H1 (cell line): ENCODE data around the gene MPRIP. TPM values are rescaled to one million over a fixed set of nuclear protein-coding genes. Genes with fewer than 3 reads are reported as not detected.

Source experiments
- CTCF ChIA-PET: fragments of 300-600 bp; sonication (Branson Sonifier 250); formaldehyde crosslinking; loops from one replicate; lab custom pipeline; 2021; ENCODE audit not compliant: partially characterized antibody; lab: Charles Lee
- POLR2A ChIA-PET: fragments of 300-600 bp; sonication (Branson Sonifier 250); formaldehyde crosslinking; loops from one replicate; lab custom pipeline; 2021; ENCODE audit warnings: inconsistent platforms; ENCODE audit not compliant: partially characterized antibody; lab: Charles Lee
- DNase-seq, 2 experiments: peaks; one replicate each; pipeline versions ENCODE4 v3.0.0 to v3.0.0-alpha.2; 2010 to 2022; ENCODE audit warnings: low spot score in 2 of 2, low read depth in 1 of 2, mixed read lengths in 1 of 2
- FAIRE-seq: peaks from 2 replicates; lab custom pipeline; 2011; peaks lifted over from hg19 to GRCh38; lab: Jason Lieb, UNC
- H2AFZ ChIP-seq: 2 replicates; pipeline ENCODE4 v1.8.1; 2012; ENCODE audit warnings: low read length, inconsistent platforms
- H2AK5ac ChIP-seq: 2 replicates; pipeline ENCODE4 v1.6.1; 2013; ENCODE audit warnings: low read depth, low read length
- H2BK120ac ChIP-seq: replicated peaks from 2 replicates; pipeline ENCODE3; 2013; ENCODE audit warnings: low read depth, low read length, inconsistent platforms
- H2BK12ac ChIP-seq: 2 replicates; pipeline ENCODE4 v1.6.1; 2013; ENCODE audit warnings: low read depth, low read length
- H2BK15ac ChIP-seq: 2 replicates; pipeline ENCODE4 v1.6.1; 2013; ENCODE audit warnings: low read length
- H2BK20ac ChIP-seq: 2 replicates; pipeline ENCODE4 v1.6.1; 2013; ENCODE audit warnings: low read length
- H2BK5ac ChIP-seq: 2 replicates; pipeline ENCODE4 v1.6.1; 2013; ENCODE audit warnings: low read depth, low read length
- H3K14ac ChIP-seq: 2 replicates; pipeline ENCODE4 v1.6.1; 2013; ENCODE audit warnings: inconsistent platforms; ENCODE audit not compliant: insufficient read length
- H3K18ac ChIP-seq: 2 replicates; pipeline ENCODE4 v1.6.1; 2013; ENCODE audit warnings: low read length; ENCODE audit errors: extremely low read depth
- H3K23ac ChIP-seq: 2 replicates; pipeline ENCODE4 v1.6.1; 2013; ENCODE audit warnings: inconsistent platforms; ENCODE audit not compliant: insufficient read length
- H3K23me2 ChIP-seq: 2 replicates; pipeline ENCODE4 v1.6.1; 2013; ENCODE audit warnings: low read depth, low read length
- H3K27ac ChIP-seq: 2 replicates; pipeline ENCODE4 v1.6.1; 2011; ENCODE audit warnings: low read depth, low read length, inconsistent platforms
- H3K27me3 ChIP-seq, 4 experiments: replicated peaks in 1 of 4; 1 replicate in 1 of 4; 2 replicates in 3 of 4; pipeline versions ENCODE4 v1.6.1 to v1.8.1; 2011 to 2013; ENCODE audit warnings: low read length in 3 of 4, mild to moderate bottlenecking in 3 of 4, inconsistent platforms in 2 of 4, mixed read lengths in 2 of 4, moderate library complexity in 1 of 4; ENCODE audit not compliant: control insufficient read depth in 3 of 4, insufficient read depth in 3 of 4; ENCODE audit errors: extremely low read depth in 1 of 4
- H3K36me3 ChIP-seq, 4 experiments: 2 replicates each; pipeline versions ENCODE4 v1.6.1 to v1.8.1; 2011 to 2013; ENCODE audit warnings: mild to moderate bottlenecking in 4 of 4, low read length in 3 of 4, moderate library complexity in 2 of 4, control low read depth in 1 of 4, inconsistent platforms in 1 of 4; ENCODE audit not compliant: insufficient read depth in 4 of 4, control insufficient read depth in 2 of 4
- H3K4ac ChIP-seq: replicated peaks from 2 replicates; pipeline ENCODE3; 2013; ENCODE audit warnings: low read length, low read depth, mixed read lengths, inconsistent platforms; ENCODE audit not compliant: insufficient read length
- H3K4me1 ChIP-seq, 4 experiments: replicated peaks in 1 of 4; 1 replicate in 1 of 4; 2 replicates in 3 of 4; pipeline versions ENCODE4 v1.6.1 to v1.8.1; 2011 to 2013; ENCODE audit warnings: low read length in 3 of 4, inconsistent platforms in 2 of 4, mixed read lengths in 1 of 4; ENCODE audit not compliant: insufficient read depth in 4 of 4, control insufficient read depth in 3 of 4
- H3K4me2 ChIP-seq, 2 experiments: 2 replicates each; pipeline versions ENCODE4 v1.6.1 to v1.8.1; 2011 to 2013; ENCODE audit warnings: low read depth in 2 of 2, low read length in 2 of 2, control low read depth in 1 of 2, inconsistent platforms in 1 of 2, mild to moderate bottlenecking in 1 of 2; ENCODE audit not compliant: insufficient read depth in 1 of 2
- H3K4me3 ChIP-seq, 4 experiments: fragments of 200-600, 300-600 bp in 1 of 4; sonication (generic), shearing (Covaris generic), sonication (Bioruptor Twin) in 1 of 4; 2 replicates each; pipeline versions ENCODE4 v1.5.1 to v1.8.1; 2011 to 2016; ENCODE audit warnings: low read length in 4 of 4, low read depth in 3 of 4, control low read depth in 2 of 4, inconsistent platforms in 2 of 4, mild to moderate bottlenecking in 2 of 4, mixed read lengths in 1 of 4, moderate library complexity in 1 of 4; ENCODE audit not compliant: insufficient read depth in 2 of 4; ENCODE audit errors: extremely low read depth in 1 of 4
- H3K56ac ChIP-seq: replicated peaks from 2 replicates; pipeline ENCODE3; 2013; ENCODE audit warnings: low read depth, mild to moderate bottlenecking, mixed read lengths, low read length, inconsistent platforms; ENCODE audit not compliant: insufficient read length
- H3K79me1 ChIP-seq: 2 replicates; pipeline ENCODE4 v1.6.1; 2013; ENCODE audit warnings: low read depth, low read length, control low read depth
- H3K79me2 ChIP-seq, 2 experiments: 2 replicates each; pipeline versions ENCODE4 v1.6.1 to v1.8.1; 2012 to 2013; ENCODE audit warnings: low read length in 2 of 2, mild to moderate bottlenecking in 2 of 2, inconsistent platforms in 1 of 2; ENCODE audit not compliant: insufficient read depth in 2 of 2, control insufficient read depth in 1 of 2
- H3K9ac ChIP-seq, 4 experiments: replicated peaks in 1 of 4; 1 replicate in 1 of 4; 2 replicates in 3 of 4; pipeline versions ENCODE4 v1.6.1 to v1.8.1; 2011 to 2013; ENCODE audit warnings: low read depth in 3 of 4, low read length in 3 of 4, control low read depth in 2 of 4, mild to moderate bottlenecking in 2 of 4, moderate library complexity in 2 of 4, inconsistent platforms in 1 of 4; ENCODE audit errors: extremely low read depth in 1 of 4
- H3K9me3 ChIP-seq, 2 experiments: 2 replicates each; pipeline versions ENCODE4 v1.6.1 to v1.8.1; 2012 to 2013; ENCODE audit warnings: mild to moderate bottlenecking in 2 of 2, moderate library complexity in 2 of 2, control low read depth in 1 of 2, inconsistent platforms in 1 of 2, low read depth in 1 of 2, low read length in 1 of 2, mixed read lengths in 1 of 2; ENCODE audit not compliant: insufficient read depth in 2 of 2
- H4K20me1 ChIP-seq, 2 experiments: replicated peaks in 1 of 2; 2 replicates each; pipeline versions ENCODE3 to v1.8.1; 2011 to 2013; ENCODE audit warnings: inconsistent platforms in 2 of 2, low read length in 2 of 2, mild to moderate bottlenecking in 1 of 2; ENCODE audit not compliant: insufficient read depth in 2 of 2, control insufficient read depth in 1 of 2
- H4K5ac ChIP-seq: 2 replicates; pipeline ENCODE4 v1.6.1; 2013; ENCODE audit warnings: low read length, low read depth, mixed read lengths, inconsistent platforms; ENCODE audit not compliant: insufficient read length
- H4K8ac ChIP-seq: 2 replicates; pipeline ENCODE4 v1.8.0; 2013; ENCODE audit warnings: mild to moderate bottlenecking, moderate library complexity, low read length, inconsistent platforms; ENCODE audit not compliant: insufficient read depth; ENCODE audit errors: extremely low read depth
- H4K91ac ChIP-seq: replicated peaks from 2 replicates; pipeline ENCODE3; 2013; ENCODE audit warnings: low read length, mixed read lengths, inconsistent platforms; ENCODE audit not compliant: insufficient read length
- BCL11A ChIP-seq, 2 experiments: IDR thresholded peaks; one replicate each; pipeline ENCODE4 v1.6.1; 2011; ENCODE audit warnings: low read depth in 2 of 2, low read length in 2 of 2, mild to moderate bottlenecking in 2 of 2
- CBX8 ChIP-seq: fragments of 300-800, 300-1000 bp; sonication (generic); IDR thresholded peaks from 2 replicates; pipeline ENCODE4 v1.7.1; 2016; ENCODE audit warnings: low read depth, low read length, borderline replicate concordance
- CREB1 ChIP-seq: IDR thresholded peaks from 2 replicates; pipeline ENCODE4 v1.6.1; 2012; ENCODE audit warnings: inconsistent platforms
- EZH2 ChIP-seq: fragments of 200-600 bp; sonication (generic); IDR thresholded peaks from 2 replicates; pipeline ENCODE4 v1.7.1; 2012; ENCODE audit warnings: low read depth, mild to moderate bottlenecking, moderate library complexity, low read length, inconsistent platforms; ENCODE audit not compliant: severe bottlenecking
- HDAC2 ChIP-seq, 2 experiments: fragments of 300-600 bp in 1 of 2; sonication (generic) in 1 of 2; IDR thresholded peaks; 2 replicates each; pipeline ENCODE4 v1.6.1; 2011 to 2012; ENCODE audit warnings: low read depth in 2 of 2, low read length in 2 of 2, mild to moderate bottlenecking in 2 of 2, moderate library complexity in 2 of 2, borderline replicate concordance in 1 of 2, inconsistent platforms in 1 of 2
- KDM1A ChIP-seq: fragments of 200-600, 300-600 bp; sonication (generic); IDR thresholded peaks from 2 replicates; pipeline ENCODE4 v1.7.1; 2016; ENCODE audit warnings: mild to moderate bottlenecking, low read length, borderline replicate concordance
- MAFK ChIP-seq: IDR thresholded peaks from 2 replicates; pipeline ENCODE4 v1.6.1; 2012; ENCODE audit warnings: low read depth, mild to moderate bottlenecking, improper control_type of control experiment, low read length
- SUZ12 ChIP-seq: fragments of 200-600 bp; sonication (generic); IDR thresholded peaks from 2 replicates; pipeline ENCODE4 v1.6.1; 2012; ENCODE audit warnings: mild to moderate bottlenecking, inconsistent platforms, low read length, moderate library complexity, mixed read lengths
- TAF1 ChIP-seq: IDR thresholded peaks from 2 replicates; pipeline ENCODE4 v1.6.1; 2011; ENCODE audit warnings: mild to moderate bottlenecking, low read depth, low read length
- YY1 ChIP-seq: IDR thresholded peaks from 2 replicates; pipeline ENCODE4 v1.6.1; 2011; ENCODE audit warnings: low read depth, mild to moderate bottlenecking, low read length
- ZNF274 ChIP-seq: IDR thresholded peaks from 2 replicates; pipeline ENCODE4 v1.7.0; 2012; ENCODE audit warnings: low read length, borderline replicate concordance; ENCODE audit errors: extremely low read depth
- WGBS, 2 experiments: shearing (Covaris generic) in 1 of 2; methylation state at CpG; one replicate each; pipeline versions ENCODE4 v1.1.6 to v1.1.7; 2013 to 2015; ENCODE audit warnings: low lambda C conversion rate in 2 of 2, mixed read lengths in 2 of 2, inconsistent platforms in 1 of 2, low coverage in 1 of 2, missing lambda C conversion rate in 1 of 2; ENCODE audit not compliant: insufficient replicate concordance in 2 of 2, insufficient coverage in 1 of 2, insufficient read length in 1 of 2; ENCODE audit errors: extremely low coverage in 1 of 2, missing lambda C conversion rate in 1 of 2; 5-methylcytosine and 5-hydroxymethylcytosine counted together
- polyA plus RNA-seq, 7 experiments: library from polyadenylated mRNA; depleted of rRNA in 3 of 7; stranded (reverse) in 5 of 7; unstranded in 2 of 7; fragments of >200 nt in 5 of 7; fragments of 200-250 nt in 2 of 7; gene quantifications; 1 replicate in 5 of 7; 2 replicates in 1 of 7; 4 replicates in 1 of 7; pipeline versions ENCODE4 v1.2.1 to v1.2.3, GENCODE V29; 2011 to 2013; ENCODE audit warnings: missing spikeins in 2 of 7, mixed read lengths in 2 of 7
- total RNA-seq: library from RNA; stranded (reverse); fragmentation: NEBNext Ultra II Directional; extraction: Animal tissue kit (Norgen Biotek cat#: 25700); gene quantifications from 2 replicates; pipeline ENCODE4 v1.2.1, GENCODE V29; 2021
- TF ChIP-seq, protein P1 (sequence below): IDR thresholded peaks from 2 replicates; pipeline ENCODE4 v1.6.1; 2011; ENCODE audit warnings: low read depth, mild to moderate bottlenecking, low read length; ENCODE audit not compliant: insufficient read depth

Gene MPRIP
- total and polyA plus RNA-seq, 2 of the 8 experiments (the other 6 are each of a cell fraction or from before 2014, with no cell fraction given) = 48.6 to 146 TPM

- TF ChIP-seq KDM1A (no peak), TAF1 (no peak), CBX8 (no peak), MAFK (no peak), HDAC2 (IDR thresholded peaks at IDR 0.05; ENCODE audit: borderline replicate concordance in 1 of 2, low read depth in 2 of 2, low read length in 2 of 2) (no peak), BCL11A (IDR thresholded peaks at IDR 0.05; ENCODE audit: low read depth in 2 of 2, low read length in 2 of 2) (no peak), EZH2 (no peak), CREB1 (no peak), SUZ12 (no peak), YY1 (no peak), ZNF274 (no peak)
- TF ChIP-seq, protein P1, sequence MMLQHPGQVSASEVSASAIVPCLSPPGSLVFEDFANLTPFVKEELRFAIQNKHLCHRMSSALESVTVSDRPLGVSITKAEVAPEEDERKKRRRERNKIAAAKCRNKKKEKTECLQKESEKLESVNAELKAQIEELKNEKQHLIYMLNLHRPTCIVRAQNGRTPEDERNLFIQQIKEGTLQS = no peak
- Histone ChIP-seq H3K23ac (no peak overlapping the region), H3K27me3 (no peaks in the 10 kb centered on the region), H3K36me3 (peaks cover 3 to 29% (median 21%) of the 10 kb centered on the region in 4 experiments; a peak in 7 of 8 replicates), H2AK5ac (no peak overlapping the region), H3K4me2 (no peak overlapping the region), H3K27ac (no peak overlapping the region), H3K9ac (no peak overlapping the region), H2AFZ (no peak overlapping the region), H3K23me2 (no peaks in the 10 kb centered on the region), H2BK20ac (no peak overlapping the region), H2BK15ac (no peak overlapping the region), H4K20me1 (peaks cover 0 to 10% of the 10 kb centered on the region in 2 experiments), H4K91ac (no peak overlapping the region), H4K8ac (no peak overlapping the region), H3K14ac (no peak overlapping the region), H3K4ac (no peak overlapping the region), H2BK12ac (no peak overlapping the region), H3K4me1 (no peaks in the 10 kb centered on the region), H2BK120ac (no peak overlapping the region), H3K79me2 (no peaks in the 10 kb centered on the region), H4K5ac (no peak overlapping the region), H3K18ac (no peak overlapping the region), H3K4me3 (no peak overlapping the region), H3K79me1 (no peaks in the 10 kb centered on the region), H2BK5ac (no peak overlapping the region), H3K56ac (no peak overlapping the region), H3K9me3 (no peaks in the 10 kb centered on the region)
- DNase-seq (no peak), FAIRE-seq (no peak)
- CTCF ChIA-PET = interaction anchor here (0.9 kb wide), 1 partner anchor 31 kb away, joined by 5 read pairs; no protein-coding TSS in a partner anchor
- POLR2A ChIA-PET = no interaction called here
- 96% methylated on average over 13 of the region's 14 CpGs; no CpG with 5 or more reads in 1 of the 2 experiments for WGBS, 2 experiments
Measured at GRCh38 chr17:17173921-17174320, 131.7 kb downstream of the MPRIP start.
